Fibroblast of peridontal ligament (primary cell): ENCODE data around the gene SPG11.
"Not testable (repeated sequence)": the region's sequence is repeated elsewhere in the genome, so short reads cannot be mapped to it uniquely, and the experiment has no call there.

Source experiments
- DNase-seq: peaks from one replicate; pipeline ENCODE4 v3.0.0-alpha.2; 2010; ENCODE audit errors: extremely low read depth

Gene SPG11

GRCh38 chr15:44682809-44683682 is 19.6 kb upstream of the SPG11 start:
- not testable (repeated sequence) for DNase-seq

GRCh38 chr15:44682211-44682610 is 18.7 kb upstream of the SPG11 start:
- DNase-seq = no peak

GRCh38 chr15:44676676-44677075 is 13.2 kb upstream of the SPG11 start:
- DNase-seq = no peak

GRCh38 chr15:44675911-44676310 is 12.4 kb upstream of the SPG11 start:
- no peak for DNase-seq

- DNase-seq = no peak
Observed at GRCh38 chr15:44673639-44674038, 10.2 kb upstream of the SPG11 start.

- no peak for DNase-seq
Observed at GRCh38 chr15:44670087-44670950, 6.9 kb upstream of the SPG11 start.

GRCh38 chr15:44668921-44669320 is 5.5 kb upstream of the SPG11 start:
- no peak for DNase-seq

GRCh38 chr15:44667039-44667360 is 3.5 kb upstream of the SPG11 start:
- no peak for DNase-seq

GRCh38 chr15:44666210-44667038 is 3.0 kb upstream of the SPG11 start:
- DNase-seq = no peak

- DNase-seq = peak; percentile 57
Observed at GRCh38 chr15:44662478-44663409, 718 bp downstream of the SPG11 start.

GRCh38 chr15:44661576-44661975 is 1.9 kb downstream of the SPG11 start:
- DNase-seq = no peak

GRCh38 chr15:44659056-44659455 is 4.4 kb downstream of the SPG11 start:
- DNase-seq = no peak

- no peak for DNase-seq
Observed at GRCh38 chr15:44657378-44657777, 6.1 kb downstream of the SPG11 start.

- DNase-seq = no peak
Observed at GRCh38 chr15:44656913-44657312, 6.5 kb downstream of the SPG11 start.

- no peak for DNase-seq
Observed at GRCh38 chr15:44656298-44656697, 7.2 kb downstream of the SPG11 start.

GRCh38 chr15:44654858-44655257 is 8.6 kb downstream of the SPG11 start:
- peak; percentile 75 for DNase-seq

GRCh38 chr15:44647637-44648036 is 15.8 kb downstream of the SPG11 start:
- DNase-seq = no peak

GRCh38 chr15:44647036-44647435 is 16.4 kb downstream of the SPG11 start:
- DNase-seq = no peak

- no peak for DNase-seq
Observed at GRCh38 chr15:44646460-44646859, 17.0 kb downstream of the SPG11 start.

GRCh38 chr15:44641651-44642050 is 21.8 kb downstream of the SPG11 start:
- no peak for DNase-seq

GRCh38 chr15:44636976-44637375 is 26.5 kb downstream of the SPG11 start:
- DNase-seq = peak; percentile 4
